HEK293 (cell line): ENCODE data around the gene DPH7.

ENCODE experiments used
- FEZF1 ChIP-seq: fragments of 450-650 bp; formaldehyde crosslinking; IDR thresholded peaks from 2 replicates; pipeline ENCODE4 v1.5.1; 2016; ENCODE audit warnings: missing biosample characterization, missing genetic modification characterization
- GLI4 ChIP-seq: fragments of 450-650 bp; formaldehyde crosslinking; IDR thresholded peaks from 2 replicates; pipeline ENCODE4 v1.5.1; 2016; ENCODE audit warnings: missing biosample characterization, missing genetic modification characterization
- HOXC10 ChIP-seq: sonication (generic); formaldehyde crosslinking; IDR thresholded peaks from 2 replicates; pipeline ENCODE4 v1.8.1; 2023; ENCODE audit warnings: mild to moderate bottlenecking, missing genetic modification reagents
- KLF9 ChIP-seq: fragments of 450-650 bp; formaldehyde crosslinking; IDR thresholded peaks from 2 replicates; pipeline ENCODE4 v1.5.1; 2016; ENCODE audit warnings: missing biosample characterization, missing genetic modification characterization, low read depth
- TRIM28 ChIP-seq: IDR thresholded peaks from 2 replicates; pipeline ENCODE4 v1.6.1; 2011; ENCODE audit warnings: low read length, control low read depth, borderline replicate concordance
- ZBTB21 ChIP-seq: fragments of 450-650 bp; formaldehyde crosslinking; IDR thresholded peaks from 2 replicates; pipeline ENCODE4 v1.5.1; 2017; ENCODE audit warnings: missing biosample characterization, missing genetic modification characterization
- ZNF114 ChIP-seq: fragments of 450-650 bp; formaldehyde crosslinking; IDR thresholded peaks from 2 replicates; pipeline ENCODE4 v1.5.0; 2017; ENCODE audit warnings: missing biosample characterization, missing genetic modification characterization
- ZNF138 ChIP-seq: fragments of 450-650 bp; formaldehyde crosslinking; IDR thresholded peaks from 2 replicates; pipeline ENCODE4 v1.5.1; 2016; ENCODE audit warnings: missing biosample characterization, missing genetic modification characterization, borderline replicate concordance
- ZNF16 ChIP-seq: fragments of 450-650 bp; formaldehyde crosslinking; IDR thresholded peaks from 2 replicates; pipeline ENCODE4 v1.5.1; 2016; ENCODE audit warnings: low read depth, missing biosample characterization, missing genetic modification characterization
- ZNF169 ChIP-seq: fragments of 450-650 bp; formaldehyde crosslinking; IDR thresholded peaks from 2 replicates; pipeline ENCODE4 v1.5.1; 2016; ENCODE audit warnings: missing biosample characterization, missing genetic modification characterization
- ZNF221 ChIP-seq: fragments of 450-650 bp; formaldehyde crosslinking; IDR thresholded peaks from 2 replicates; pipeline ENCODE4 v1.5.1; 2017; ENCODE audit warnings: missing biosample characterization, missing genetic modification characterization, borderline replicate concordance
- ZNF341 ChIP-seq: fragments of 450-650 bp; formaldehyde crosslinking; IDR thresholded peaks from 2 replicates; pipeline ENCODE4; 2016; ENCODE audit warnings: low read depth, missing biosample characterization, missing genetic modification characterization
- ZNF404 ChIP-seq: fragments of 450-650 bp; formaldehyde crosslinking; IDR thresholded peaks from 2 replicates; pipeline ENCODE4 v1.5.1; 2017; ENCODE audit warnings: missing biosample characterization, missing genetic modification characterization
- ZNF514 ChIP-seq: fragments of 450-650 bp; formaldehyde crosslinking; IDR thresholded peaks from 2 replicates; pipeline ENCODE4 v1.5.1; 2016; ENCODE audit warnings: missing biosample characterization, missing genetic modification characterization
- ZNF521 ChIP-seq: fragments of 450-650 bp; formaldehyde crosslinking; IDR thresholded peaks from 2 replicates; pipeline ENCODE4 v1.5.1; 2017; ENCODE audit warnings: missing biosample characterization, mild to moderate bottlenecking, missing genetic modification characterization
- ZNF544 ChIP-seq: fragments of 450-650 bp; formaldehyde crosslinking; IDR thresholded peaks from 2 replicates; pipeline ENCODE4 v1.5.0; 2017; ENCODE audit warnings: missing biosample characterization, missing genetic modification characterization
- ZNF654 ChIP-seq: fragments of 450-650 bp; formaldehyde crosslinking; IDR thresholded peaks from 2 replicates; pipeline ENCODE4 v1.5.1; 2016; ENCODE audit warnings: low read depth, missing biosample characterization, missing genetic modification characterization
- ZNF843 ChIP-seq: fragments of 450-650 bp; formaldehyde crosslinking; IDR thresholded peaks from 2 replicates; pipeline ENCODE4 v1.5.1; 2016; ENCODE audit warnings: missing biosample characterization, missing genetic modification characterization
- TF ChIP-seq, protein P1 (sequence below): fragments of 450-650 bp; formaldehyde crosslinking; conservative IDR thresholded peaks from 2 replicates; pipeline ENCODE4 v1.5.1; 2016; ENCODE audit warnings: low read depth, missing biosample characterization, missing genetic modification characterization
- TF ChIP-seq, protein P2 (sequence below): fragments of 450-650 bp; formaldehyde crosslinking; IDR thresholded peaks from 2 replicates; pipeline ENCODE4 v1.5.1; 2016; ENCODE audit warnings: missing biosample characterization, missing genetic modification characterization
- TF ChIP-seq, protein P3 (sequence below): fragments of 450-650 bp; formaldehyde crosslinking; IDR thresholded peaks from 2 replicates; pipeline ENCODE4 v1.5.1; 2016; ENCODE audit warnings: missing biosample characterization, missing genetic modification characterization
- TF ChIP-seq, protein P4 (sequence below): fragments of 450-650 bp; formaldehyde crosslinking; IDR thresholded peaks from 2 replicates; pipeline ENCODE4 v1.5.1; 2016; ENCODE audit warnings: missing biosample characterization, missing genetic modification characterization
- TF ChIP-seq, protein P5 (sequence below): fragments of 450-650 bp; formaldehyde crosslinking; IDR thresholded peaks from 2 replicates; pipeline ENCODE4 v1.5.1; 2016; ENCODE audit warnings: missing biosample characterization, missing genetic modification characterization
- TF ChIP-seq, protein P6 (sequence below): fragments of 450-650 bp; formaldehyde crosslinking; optimal IDR thresholded peaks from 2 replicates; pipeline ENCODE3; 2016; ENCODE audit warnings: missing biosample characterization, mild to moderate bottlenecking, missing genetic modification characterization

The DPH7 gene

DNA sequence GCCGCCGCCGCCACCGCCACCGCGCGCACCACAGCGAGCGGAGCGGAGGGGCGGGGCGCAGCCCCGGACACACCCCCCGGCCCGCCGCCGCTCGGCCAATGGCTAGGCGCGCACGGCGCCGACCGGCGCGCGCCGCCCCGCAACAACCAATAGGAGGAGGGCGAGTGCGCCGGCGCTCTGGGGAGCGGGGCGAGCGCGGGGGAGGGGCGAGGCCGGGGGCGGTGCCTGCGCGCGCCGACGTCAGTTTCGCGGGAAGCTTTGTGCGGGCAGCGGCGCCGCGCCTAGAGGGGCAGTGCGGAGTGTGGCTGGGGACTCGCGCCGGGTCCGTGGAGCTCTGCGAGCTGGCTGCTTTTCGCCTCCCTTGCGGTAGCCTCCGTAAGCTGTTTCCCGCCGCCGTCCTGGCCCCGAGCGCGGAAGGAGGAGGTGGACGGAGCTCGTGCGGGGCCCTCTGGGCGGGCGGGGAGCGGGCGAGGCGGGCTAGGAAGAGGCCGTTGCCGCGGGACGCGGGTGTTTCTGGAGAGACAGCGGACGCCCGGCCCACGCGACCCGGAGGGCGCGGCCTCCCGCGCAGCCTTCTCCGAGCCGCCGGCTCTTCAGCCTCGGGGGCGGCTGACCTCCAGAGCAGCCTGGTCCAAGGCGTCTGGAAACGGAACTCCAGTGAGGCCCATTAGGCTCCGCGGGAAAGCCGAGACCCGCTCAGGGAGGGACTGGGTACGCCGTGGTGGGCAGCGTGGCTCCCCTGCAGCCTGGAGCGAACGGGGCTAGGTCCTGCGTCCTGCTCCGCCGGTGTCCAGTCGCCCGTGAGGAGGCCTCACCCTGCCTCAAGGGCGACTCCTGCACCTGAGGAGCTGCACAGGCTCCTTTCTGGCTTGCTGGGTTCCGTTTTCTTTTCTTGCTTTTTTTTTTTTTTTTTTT, 12.0 kb upstream of the DPH7 start, which contains the start of gene ZMYND19 (continued):
- TF ChIP-seq, protein P1, sequence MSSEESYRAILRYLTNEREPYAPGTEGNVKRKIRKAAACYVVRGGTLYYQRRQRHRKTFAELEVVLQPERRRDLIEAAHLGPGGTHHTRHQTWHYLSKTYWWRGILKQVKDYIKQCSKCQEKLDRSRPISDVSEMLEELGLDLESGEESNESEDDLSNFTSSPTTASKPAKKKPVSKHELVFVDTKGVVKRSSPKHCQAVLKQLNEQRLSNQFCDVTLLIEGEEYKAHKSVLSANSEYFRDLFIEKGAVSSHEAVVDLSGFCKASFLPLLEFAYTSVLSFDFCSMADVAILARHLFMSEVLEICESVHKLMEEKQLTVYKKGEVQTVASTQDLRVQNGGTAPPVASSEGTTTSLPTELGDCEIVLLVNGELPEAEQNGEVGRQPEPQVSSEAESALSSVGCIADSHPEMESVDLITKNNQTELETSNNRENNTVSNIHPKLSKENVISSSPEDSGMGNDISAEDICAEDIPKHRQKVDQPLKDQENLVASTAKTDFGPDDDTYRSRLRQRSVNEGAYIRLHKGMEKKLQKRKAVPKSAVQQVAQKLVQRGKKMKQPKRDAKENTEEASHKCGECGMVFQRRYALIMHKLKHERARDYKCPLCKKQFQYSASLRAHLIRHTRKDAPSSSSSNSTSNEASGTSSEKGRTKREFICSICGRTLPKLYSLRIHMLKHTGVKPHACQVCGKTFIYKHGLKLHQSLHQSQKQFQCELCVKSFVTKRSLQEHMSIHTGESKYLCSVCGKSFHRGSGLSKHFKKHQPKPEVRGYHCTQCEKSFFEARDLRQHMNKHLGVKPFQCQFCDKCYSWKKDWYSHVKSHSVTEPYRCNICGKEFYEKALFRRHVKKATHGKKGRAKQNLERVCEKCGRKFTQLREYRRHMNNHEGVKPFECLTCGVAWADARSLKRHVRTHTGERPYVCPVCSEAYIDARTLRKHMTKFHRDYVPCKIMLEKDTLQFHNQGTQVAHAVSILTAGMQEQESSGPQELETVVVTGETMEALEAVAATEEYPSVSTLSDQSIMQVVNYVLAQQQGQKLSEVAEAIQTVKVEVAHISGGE (tag by site-specific recombination): 0 out of 2 replicates have a peak, but pooled peaks have one; percentile 43
- no peak for TF ChIP-seq ZNF514 (tag by site-specific recombination)
- TF ChIP-seq HOXC10 (CRISPR knock-in tag): no peak
- no peak for TF ChIP-seq ZNF521
- TF ChIP-seq FEZF1: no peak
- TF ChIP-seq, protein P2, sequence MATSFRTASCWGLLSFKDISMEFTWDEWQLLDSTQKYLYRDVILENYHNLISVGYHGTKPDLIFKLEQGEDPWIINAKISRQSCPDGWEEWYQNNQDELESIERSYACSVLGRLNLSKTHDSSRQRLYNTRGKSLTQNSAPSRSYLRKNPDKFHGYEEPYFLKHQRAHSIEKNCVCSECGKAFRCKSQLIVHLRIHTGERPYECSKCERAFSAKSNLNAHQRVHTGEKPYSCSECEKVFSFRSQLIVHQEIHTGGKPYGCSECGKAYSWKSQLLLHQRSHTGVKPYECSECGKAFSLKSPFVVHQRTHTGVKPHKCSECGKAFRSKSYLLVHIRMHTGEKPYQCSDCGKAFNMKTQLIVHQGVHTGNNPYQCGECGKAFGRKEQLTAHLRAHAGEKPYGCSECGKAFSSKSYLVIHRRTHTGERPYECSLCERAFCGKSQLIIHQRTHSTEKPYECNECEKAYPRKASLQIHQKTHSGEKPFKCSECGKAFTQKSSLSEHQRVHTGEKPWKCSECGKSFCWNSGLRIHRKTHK (tag by site-specific recombination): no peak
- no peak for TF ChIP-seq ZNF843 (tag by site-specific recombination)
- no peak for TF ChIP-seq ZNF114 (tag by site-specific recombination)
- no peak for TF ChIP-seq ZNF221 (tag by site-specific recombination)
- TF ChIP-seq GLI4 (tag by site-specific recombination): no peak
- no peak for TF ChIP-seq ZNF404
- no peak for TF ChIP-seq ZNF169 (tag by site-specific recombination)
- TF ChIP-seq, protein P3, sequence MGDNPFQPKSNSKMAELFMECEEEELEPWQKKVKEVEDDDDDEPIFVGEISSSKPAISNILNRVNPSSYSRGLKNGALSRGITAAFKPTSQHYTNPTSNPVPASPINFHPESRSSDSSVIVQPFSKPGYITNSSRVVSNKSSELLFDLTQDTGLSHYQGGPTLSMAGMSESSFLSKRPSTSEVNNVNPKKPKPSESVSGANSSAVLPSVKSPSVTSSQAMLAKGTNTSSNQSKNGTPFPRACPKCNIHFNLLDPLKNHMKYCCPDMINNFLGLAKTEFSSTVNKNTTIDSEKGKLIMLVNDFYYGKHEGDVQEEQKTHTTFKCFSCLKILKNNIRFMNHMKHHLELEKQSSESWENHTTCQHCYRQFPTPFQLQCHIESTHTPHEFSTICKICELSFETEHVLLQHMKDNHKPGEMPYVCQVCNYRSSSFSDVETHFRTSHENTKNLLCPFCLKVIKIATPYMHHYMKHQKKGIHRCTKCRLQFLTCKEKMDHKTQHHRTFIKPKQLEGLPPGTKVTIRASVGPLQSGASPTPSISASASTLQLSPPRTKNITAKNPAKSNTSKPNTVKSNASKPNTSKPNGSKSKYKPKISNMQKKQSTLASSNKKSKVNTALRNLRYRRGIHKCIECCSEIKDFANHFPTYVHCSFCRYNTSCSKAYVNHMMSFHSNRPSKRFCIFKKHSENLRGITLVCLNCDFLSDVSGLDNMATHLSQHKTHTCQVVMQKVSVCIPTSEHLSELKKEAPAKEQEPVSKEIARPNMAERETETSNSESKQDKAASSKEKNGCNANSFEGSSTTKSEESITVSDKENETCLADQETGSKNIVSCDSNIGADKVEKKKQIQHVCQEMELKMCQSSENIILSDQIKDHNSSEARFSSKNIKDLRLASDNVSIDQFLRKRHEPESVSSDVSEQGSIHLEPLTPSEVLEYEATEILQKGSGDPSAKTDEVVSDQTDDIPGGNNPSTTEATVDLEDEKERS (tag by site-specific recombination): no peak
- TF ChIP-seq ZNF138 (tag by site-specific recombination): no peak
- TF ChIP-seq ZNF654: no peak
- TF ChIP-seq, protein P4, sequence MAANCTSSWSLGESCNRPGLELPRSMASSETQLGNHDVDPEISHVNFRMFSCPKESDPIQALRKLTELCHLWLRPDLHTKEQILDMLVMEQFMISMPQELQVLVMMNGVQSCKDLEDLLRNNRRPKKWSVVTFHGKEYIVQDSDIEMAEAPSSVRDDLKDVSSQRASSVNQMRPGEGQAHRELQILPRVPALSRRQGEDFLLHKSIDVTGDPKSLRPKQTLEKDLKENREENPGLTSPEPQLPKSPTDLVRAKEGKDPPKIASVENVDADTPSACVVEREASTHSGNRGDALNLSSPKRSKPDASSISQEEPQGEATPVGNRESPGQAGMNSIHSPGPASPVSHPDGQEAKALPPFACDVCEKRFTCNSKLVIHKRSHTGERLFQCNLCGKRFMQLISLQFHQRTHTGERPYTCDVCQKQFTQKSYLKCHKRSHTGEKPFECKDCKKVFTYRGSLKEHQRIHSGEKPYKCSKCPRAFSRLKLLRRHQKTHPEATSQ (tag by site-specific recombination): peak; percentile 90
- TF ChIP-seq, protein P5, sequence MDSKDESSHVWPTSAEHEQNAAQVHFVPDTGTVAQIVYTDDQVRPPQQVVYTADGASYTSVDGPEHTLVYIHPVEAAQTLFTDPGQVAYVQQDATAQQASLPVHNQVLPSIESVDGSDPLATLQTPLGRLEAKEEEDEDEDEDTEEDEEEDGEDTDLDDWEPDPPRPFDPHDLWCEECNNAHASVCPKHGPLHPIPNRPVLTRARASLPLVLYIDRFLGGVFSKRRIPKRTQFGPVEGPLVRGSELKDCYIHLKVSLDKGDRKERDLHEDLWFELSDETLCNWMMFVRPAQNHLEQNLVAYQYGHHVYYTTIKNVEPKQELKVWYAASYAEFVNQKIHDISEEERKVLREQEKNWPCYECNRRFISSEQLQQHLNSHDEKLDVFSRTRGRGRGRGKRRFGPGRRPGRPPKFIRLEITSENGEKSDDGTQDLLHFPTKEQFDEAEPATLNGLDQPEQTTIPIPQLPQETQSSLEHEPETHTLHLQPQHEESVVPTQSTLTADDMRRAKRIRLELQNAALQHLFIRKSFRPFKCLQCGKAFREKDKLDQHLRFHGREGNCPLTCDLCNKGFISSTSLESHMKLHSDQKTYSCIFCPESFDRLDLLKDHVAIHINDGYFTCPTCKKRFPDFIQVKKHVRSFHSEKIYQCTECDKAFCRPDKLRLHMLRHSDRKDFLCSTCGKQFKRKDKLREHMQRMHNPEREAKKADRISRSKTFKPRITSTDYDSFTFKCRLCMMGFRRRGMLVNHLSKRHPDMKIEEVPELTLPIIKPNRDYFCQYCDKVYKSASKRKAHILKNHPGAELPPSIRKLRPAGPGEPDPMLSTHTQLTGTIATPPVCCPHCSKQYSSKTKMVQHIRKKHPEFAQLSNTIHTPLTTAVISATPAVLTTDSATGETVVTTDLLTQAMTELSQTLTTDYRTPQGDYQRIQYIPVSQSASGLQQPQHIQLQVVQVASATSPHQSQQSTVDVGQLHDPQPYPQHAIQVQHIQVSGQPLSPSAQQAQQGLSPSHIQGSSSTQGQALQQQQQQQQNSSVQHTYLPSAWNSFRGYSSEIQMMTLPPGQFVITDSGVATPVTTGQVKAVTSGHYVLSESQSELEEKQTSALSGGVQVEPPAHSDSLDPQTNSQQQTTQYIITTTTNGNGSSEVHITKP (tag by site-specific recombination): no peak
- no peak for TF ChIP-seq ZNF544 (tag by site-specific recombination)
- no peak for TF ChIP-seq ZNF16 (tag by site-specific recombination)
- TF ChIP-seq ZBTB21 (tag by site-specific recombination): no peak
- no peak for TF ChIP-seq TRIM28
- TF ChIP-seq, protein P6, sequence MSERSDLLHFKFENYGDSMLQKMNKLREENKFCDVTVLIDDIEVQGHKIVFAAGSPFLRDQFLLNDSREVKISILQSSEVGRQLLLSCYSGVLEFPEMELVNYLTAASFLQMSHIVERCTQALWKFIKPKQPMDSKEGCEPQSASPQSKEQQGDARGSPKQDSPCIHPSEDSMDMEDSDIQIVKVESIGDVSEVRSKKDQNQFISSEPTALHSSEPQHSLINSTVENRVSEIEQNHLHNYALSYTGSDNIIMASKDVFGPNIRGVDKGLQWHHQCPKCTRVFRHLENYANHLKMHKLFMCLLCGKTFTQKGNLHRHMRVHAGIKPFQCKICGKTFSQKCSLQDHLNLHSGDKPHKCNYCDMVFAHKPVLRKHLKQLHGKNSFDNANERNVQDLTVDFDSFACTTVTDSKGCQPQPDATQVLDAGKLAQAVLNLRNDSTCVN (tag by site-specific recombination): peak; percentile 94
- no peak; the same call in 1 of the 2 replicates for TF ChIP-seq ZNF341
- TF ChIP-seq KLF9 (tag by site-specific recombination): peak; percentile 65; the same call in 1 of the 2 replicates
